ENCODE data around the gene IL17B.

The IL17B gene

DNA sequence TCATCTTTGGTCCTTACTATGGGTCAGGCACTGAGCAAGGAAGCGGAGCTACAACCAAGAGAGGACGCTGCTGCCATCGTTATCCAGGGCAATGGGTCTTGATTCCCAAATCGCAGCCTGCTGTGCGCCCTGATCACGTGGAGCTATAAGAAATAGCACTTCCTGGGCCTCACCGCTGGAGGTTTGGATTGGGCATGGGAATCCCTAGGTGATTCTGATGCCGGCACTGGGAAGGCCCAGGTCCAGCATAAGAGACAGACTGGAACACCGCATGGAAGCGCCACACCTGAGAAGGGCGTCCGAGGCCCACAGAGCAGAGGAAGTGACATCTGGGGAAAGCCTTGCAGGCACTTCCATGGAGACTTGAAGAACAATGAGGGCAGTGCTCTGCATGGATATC, 3.0 kb downstream of the IL17B start:
- DNase-seq: no peak

DNA sequence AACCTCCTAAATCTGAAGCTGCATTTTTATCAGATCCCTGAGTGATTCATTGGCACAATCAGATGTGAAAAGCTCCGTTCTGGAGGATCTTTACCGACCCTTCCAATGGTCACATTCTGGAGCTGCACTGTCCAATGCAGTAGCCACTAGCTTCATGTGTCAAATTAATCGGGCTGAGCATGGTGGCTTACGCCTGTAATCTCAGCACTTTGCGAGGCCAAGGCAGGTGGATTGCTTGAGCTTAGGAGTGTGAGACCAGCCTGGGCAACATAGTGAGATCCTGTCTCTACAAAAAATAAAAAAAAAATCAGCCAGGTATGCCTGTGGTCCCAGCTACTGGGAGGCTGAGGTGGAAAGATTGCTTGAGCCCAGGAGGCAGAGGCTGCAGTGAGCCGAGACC, 3.7 kb downstream of the IL17B start:
- no peak for DNase-seq

DNA sequence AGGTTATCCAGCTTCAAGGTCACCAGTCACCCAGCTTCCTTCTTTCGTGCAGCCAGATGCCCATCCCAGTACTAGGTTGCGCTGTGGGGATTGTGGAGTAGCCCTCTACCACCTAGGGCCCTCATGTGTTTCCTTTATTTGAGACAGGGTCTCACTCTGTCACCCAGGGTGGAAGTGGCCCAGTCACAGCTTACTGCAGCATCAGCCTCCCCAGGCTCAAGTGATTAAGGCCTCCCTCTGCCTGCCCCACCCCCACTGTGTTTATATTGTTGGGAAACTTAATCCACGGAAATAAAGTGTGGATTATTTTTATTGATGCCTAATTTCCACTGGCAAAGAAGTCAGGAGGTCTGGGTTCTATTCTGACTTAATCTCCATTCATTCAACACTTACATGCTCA, 4.3 kb downstream of the IL17B start:
- no peak for DNase-seq

DNA sequence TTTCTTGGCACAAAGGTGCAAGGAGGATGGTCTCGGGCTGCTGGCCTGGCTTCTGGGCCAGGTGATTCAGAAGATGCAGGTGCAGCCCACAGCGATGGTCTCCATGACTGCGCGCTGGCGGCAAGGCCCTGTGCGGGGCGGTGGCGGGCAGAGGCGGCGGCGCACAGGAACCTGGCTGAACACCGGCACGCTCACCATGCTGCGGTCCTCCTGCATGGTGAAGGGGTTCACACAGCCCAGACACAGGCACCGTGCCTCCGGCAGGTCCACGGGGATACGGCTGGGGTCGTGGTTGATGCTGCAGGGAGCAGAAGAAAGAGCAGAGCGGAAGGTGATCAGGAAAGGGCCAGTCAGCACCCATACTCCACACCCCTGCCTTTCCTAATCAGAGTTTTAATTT, 4.8 kb downstream of the IL17B start:
- DNase-seq: no peak

DNA sequence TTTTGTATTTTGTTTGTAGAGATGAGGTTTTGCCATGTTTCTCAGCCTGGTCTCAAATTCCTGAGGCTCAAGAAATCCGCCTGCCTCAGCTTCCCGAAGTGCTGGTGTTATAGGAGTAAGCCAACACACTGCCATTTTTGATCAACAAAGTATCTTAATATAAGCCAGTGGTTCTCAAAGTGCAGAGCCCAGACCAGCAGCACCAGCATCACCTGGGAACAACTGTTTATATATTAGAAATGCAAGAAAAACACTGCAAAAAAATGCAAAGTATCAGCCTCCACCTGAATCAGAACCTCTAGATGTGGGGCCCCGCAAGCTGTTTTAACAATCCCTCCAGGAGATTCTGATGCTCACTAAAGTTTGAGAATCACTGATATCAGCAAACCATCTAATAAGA, 6.2 kb downstream of the IL17B start:
- DNase-seq: no peak

DNA sequence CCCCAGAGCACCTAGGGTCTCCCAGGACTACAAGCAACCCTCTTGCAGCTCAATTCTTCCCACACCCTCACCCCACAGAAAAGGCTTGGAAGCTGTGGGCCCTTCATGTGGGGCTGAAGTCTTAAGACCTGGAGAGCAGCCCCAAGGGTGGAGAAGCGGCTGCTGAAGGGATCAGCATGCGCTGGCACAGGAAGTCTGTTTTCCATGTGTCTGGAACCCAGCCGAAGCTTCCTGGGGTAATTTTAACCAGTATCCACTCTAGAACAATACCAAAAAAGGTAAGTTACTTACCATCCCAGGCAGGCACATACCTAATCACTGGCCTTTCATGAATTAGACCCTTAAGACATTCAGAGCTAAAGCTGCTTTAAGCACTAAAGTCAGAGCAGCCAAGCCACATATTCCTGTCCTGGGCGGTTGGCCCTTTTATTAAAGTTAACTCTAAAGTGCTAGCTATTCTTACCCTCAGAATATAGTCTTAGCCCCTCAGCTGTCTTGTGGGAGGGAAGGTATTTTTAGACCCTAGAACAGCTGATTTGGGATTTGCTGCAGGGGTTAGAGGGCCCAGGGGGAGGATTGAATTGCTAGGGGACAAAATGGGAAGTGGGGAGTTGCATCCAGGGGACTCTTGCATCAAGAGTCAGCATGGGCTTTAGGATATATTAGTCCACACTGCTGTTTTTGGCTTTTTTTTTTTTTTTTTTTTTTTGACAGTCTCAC, 6.9 kb downstream of the IL17B start:
- DNase-seq: no peak

DNA sequence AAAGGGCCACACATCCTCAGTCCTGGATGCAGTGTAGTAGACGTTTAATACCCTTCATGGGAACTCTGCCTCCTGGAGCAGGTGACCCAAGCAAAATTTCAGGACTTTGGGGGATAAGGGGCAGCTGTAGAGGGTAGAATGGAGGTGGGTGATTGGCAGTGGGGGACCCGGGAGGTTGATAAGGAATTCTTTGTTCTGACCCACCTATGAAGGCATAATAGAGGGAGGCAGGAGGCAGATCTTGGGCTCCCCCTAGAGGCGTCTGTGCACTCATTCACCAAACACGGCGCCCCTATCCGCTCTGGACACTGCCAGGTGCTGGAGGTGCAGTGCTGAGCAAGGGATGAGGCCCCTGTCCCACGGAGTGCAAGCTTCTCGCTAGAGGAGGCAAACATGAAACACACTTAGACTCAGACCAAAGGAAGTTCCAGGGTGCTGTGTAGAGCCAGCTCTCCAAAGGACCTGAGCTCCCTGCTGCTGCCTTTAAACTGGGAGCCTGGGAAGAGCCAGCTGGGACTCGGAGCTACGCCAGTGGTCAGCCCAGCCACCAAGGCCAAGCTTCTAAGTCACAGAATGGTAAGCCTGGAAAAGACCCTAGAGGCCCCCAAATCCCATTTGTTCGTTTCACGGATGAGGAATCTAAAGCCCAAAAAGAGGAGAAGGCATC, 7.7 kb downstream of the IL17B start:
- peak; percentile 80 for DNase-seq

DNA sequence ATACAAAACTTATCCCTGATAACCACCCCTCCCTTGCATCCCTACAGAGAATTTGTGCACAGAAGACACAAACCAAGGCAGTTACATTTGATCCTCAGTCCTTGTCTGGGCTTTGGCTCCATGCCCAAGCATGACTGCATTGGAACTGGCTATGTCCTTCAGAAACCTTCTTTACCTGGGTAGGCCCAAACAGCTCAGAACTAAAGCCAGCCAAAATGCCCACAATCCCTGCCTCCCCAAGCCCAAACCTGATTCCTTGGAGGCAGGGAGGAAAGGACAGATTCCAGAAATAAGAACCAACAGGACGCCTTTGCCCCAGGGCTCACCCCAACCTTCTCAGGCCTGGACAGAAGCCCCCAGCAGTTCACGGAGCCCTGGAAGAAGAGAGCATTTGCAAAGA, 8.2 kb downstream of the IL17B start:
- DNase-seq: no peak

DNA sequence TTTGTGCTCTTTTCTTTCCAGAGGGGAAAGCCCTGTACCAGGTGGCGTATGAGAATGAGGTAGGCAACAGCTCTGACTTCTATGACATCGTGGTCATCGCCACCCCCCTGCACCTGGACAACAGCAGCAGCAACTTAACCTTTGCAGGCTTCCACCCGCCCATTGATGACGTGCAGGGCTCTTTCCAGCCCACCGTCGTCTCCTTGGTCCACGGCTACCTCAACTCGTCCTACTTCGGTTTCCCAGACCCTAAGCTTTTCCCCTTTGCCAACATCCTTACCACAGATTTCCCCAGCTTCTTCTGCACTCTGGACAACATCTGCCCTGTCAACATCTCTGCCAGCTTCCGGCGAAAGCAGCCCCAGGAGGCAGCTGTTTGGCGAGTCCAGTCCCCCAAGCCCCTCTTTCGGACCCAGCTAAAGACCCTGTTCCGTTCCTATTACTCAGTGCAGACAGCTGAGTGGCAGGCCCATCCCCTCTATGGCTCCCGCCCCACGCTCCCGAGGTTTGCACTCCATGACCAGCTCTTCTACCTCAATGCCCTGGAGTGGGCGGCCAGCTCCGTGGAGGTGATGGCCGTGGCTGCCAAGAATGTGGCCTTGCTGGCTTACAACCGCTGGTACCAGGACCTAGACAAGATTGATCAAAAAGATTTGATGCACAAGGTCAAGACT, 11.0 kb downstream of the IL17B start:
- DNase-seq: no peak

DNA sequence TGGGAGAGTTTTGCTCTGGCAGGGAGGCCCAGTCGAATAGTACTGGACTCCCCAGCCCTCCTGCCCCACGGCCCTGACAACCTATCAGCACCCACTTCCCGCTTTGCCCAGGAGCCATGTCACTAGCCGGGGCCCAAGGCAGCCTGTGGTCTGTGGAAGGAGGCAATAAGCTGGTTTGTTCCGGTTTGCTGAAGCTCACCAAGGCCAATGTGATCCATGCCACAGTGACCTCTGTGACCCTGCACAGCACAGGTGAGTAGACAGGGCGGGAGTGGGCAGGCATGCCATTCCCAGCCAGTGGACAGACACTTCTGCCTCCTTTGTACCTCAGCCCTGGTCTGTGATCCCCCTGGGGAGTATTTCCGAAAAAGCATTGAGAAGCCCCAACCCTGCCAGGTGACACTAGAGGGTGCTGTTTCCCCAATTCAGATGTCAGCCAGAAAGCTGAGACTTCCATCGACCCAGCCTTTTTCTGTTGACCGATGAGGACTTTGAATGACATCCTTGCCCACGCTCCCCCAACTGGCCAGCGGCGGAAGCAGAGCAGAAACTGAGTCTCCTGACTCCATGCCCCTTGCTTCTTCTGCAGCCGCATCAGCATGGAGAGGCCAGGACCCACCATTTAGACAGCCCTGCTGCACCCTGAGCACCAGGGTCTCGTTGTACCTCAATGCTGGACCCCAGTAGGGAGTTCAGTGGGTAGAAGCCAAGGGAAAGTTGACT, 11.7 kb downstream of the IL17B start:
- DNase-seq: peak; percentile 75

DNA sequence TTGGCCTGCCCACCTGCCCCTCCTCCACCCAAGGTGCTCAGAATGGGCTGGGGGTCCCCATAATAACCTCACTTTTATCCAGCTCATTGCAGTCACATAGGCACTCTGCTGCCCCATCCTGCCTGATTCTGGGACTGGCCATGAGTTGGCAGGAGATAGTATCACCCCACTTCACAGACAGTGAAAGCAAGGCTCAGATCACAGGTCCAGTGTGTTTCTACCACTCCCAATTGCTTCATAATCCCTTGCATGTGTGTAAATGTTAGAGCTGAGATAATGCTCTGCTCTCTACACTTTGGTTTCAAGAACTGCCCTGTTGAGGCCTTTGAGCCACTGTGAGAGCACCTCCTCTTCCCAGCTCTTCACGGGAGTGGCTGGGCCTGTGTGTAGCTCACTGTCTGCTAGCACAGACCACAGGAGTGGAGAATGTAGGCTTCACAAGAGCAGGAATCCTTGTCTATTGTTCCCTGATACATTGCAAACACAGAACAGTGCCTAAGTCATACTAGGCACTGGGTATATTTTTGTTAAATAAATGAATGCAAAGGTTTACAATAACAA, 12.8 kb downstream of the IL17B start:
- no peak for DNase-seq

DNA sequence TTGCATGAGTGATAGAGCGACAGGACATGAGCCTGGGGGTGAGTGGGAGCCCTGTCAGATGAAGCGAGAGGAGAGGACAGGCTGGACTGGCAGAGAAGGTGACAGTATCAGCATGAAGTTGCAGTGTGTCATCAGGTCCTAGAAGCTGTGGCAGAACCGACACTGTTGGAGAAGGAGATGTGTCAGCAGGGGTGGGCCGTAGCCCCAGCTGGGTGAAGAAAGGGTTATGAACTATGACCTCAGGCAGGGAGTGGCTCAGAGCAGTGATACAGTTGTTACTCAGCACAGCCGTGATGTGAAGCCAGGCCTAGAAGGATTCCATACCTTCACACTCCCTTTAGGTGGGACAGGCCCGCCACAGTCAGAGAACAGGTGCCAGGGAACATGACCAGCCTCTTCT, 13.7 kb downstream of the IL17B start:
- DNase-seq: no peak

DNA sequence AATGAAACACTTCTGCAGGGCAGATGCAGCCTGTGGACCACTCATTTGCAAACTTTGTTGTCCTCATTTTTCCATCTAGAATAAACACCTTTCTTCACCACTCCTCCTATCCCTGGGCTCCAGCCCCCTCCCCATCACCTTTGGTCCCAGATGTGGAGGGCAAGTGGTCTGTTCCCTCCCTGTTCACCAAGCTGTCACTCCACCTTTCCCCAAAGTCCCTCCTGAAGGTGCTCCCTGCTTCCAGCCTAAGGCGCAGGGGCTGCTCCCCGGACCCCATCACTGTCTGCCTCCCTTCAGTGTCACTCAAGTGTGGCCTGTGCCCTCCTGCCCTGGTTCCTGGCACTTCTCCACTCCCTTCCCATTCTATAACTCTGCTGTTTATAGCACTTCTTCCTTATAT, 14.4 kb downstream of the IL17B start:
- DNase-seq: no peak

DNA sequence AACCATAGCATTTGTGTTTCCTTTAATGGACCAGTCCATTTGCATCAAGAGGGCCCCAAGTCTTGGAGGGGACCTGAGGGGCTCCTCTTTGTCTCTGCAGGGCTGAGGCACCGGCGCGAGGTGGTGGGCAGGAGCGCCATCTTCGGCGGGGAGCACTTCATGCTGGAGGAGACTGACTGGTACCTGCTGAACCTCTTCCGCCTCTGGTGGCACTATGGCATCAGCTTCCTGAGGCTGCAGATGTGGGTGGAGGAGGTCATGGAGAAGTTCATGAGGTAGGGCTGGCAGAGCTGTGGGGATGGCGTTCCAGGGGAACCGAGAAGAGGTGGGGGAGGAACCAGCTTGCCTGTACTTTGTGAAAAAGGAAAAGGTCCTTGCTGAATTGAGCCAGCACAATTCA, 15.2 kb downstream of the IL17B start:
- DNase-seq: no peak

DNA sequence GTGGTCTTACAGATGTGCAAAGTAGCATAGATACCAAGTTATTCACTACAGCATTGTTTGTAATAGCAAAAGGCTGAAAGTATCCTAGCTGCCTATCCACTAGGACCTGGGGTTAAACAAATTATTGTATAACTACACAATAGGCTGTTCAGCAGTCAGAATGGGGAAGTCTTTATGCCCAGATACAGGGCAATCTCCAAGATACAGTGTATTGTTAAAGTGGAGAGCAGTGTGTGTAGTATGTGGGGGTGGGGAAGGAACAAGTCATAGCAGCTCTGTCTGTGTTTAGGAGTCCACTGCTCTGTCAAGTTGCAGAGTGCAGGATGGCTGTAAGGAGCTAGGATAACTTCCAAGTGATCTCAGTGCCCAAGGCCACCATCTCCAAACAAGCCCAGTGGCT, 15.7 kb downstream of the IL17B start:
- DNase-seq: no peak

DNA sequence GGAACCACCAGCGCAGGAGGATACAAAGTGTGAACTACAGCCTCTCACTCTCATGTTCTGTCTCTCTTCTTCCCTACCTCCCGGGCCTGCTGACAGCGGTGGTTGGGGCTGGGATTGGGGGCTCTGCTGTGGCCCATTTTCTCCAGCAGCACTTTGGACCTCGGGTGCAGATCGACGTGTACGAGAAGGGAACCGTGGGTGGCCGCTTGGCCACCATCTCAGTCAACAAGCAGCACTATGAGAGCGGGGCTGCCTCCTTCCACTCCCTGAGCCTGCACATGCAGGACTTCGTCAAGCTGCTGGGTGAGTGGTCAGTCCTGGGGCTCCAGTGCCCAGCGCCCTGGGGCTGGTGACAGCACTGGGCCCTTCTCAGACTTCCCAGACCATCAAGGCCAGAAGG, 16.6 kb downstream of the IL17B start:
- no peak for DNase-seq

DNA sequence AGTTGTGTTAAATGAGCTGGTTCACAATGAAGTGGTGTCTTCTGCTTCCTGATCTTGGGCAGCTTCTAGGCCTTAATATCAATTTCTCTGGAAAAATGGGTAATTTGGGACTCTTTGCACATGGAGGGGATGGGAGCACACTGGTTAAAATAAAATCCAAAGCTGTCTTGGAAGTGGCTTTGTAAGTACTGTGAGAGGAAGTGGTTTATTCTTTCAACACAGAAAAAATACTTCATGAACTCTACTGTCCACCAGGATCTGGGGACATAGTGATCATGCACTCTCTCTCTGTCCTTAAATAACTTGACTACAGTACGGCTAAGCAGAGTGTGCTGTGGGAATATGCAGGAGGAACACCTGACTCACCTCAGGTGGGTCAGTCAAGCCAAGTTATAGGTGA, 18.8 kb downstream of the IL17B start:
- DNase-seq: no peak

DNA sequence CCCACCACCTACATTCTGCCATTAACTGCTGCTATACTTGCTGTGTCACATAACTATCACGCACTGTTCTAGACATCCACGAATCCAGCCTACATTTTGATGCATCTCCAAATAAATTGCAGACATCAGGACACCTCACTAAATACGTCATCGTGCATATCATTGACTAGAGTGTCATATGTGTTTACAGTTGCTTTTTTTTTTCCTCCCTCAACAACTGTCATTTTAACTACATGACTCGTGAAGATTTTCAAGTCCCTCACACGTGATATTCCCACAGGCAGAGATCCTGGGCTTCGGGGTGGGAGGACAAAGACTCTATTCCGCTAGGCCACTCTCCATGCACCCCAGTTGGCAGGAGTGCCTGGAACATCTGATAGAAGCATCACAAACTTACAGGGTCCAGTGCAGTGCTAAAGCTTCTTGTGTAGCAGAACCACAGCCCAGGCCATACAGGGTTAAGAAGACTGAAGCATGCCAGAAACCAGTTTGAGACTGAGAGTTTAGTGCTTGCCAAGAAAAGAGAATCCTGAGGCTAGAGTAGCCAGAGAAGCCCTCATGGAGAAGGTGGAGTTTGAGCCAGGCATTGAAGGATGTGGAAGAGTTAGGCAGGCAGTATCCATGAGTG, 20.1 kb downstream of the IL17B start:
- no peak for DNase-seq

DNA sequence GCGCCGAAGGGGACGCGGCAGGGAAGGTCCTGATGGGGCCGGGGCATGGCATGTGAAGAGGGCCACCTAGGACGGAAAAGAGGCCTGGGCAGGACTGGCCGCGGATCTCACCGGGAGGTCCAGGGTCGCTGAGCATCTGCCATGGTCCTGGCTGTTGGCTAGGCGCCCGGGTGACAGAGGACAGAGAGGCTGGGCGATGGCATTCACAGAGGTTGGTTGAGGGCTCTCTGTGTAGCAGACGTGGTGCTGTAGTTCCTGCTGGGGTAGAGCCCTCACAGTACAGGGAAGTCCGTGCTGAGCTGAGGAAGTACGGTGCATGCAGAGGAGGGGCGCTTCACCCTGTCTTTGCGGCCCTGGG, 20.8 kb downstream of the IL17B start:
- DNase-seq: peak; percentile 63

DNA sequence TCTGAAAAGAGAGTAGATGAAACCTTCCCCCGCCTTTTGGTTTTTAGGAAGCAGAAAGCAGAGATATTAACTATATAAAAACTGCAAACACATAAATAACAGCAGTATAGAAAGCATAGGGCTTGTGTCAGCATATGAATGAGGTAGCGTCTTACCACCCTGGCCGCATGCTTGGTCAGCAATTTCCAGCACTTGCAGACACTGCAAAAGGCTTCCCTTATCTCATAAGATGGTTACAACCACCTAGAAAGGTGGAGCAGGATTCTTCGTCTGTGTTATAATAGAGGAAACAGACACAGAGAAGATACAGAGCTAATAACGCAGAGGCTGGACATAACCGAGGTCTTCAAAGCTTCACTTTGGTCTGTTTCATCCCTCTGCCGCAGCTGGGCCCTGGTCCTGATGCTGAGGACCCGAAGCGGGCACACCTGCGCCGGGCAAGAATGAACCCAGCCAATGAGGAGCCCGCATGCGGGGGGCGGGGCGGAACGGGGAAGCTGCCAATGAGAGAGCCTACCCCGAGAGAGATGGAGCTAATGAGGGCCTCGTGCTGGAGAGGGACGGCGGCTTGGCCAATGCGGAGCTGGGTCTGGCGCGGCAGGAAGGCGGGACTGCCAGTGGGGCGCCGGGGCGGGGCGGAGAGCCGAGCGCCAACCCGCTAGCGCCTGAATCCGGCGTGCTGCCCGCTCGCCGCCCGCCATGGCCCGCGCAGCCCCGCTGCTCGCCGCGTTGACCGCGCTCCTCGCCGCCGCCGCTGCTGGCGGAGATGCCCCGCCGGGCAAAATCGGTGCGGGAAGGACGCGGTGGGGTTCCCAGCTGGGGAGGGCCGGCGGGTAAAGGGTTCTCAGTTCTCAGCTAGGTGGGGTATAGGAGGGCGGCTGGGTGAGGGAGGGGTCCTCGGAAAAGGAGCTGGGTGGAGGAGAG, 21.5 kb downstream of the IL17B start, which contains the start of gene PCYOX1L:
Gene PCYOX1L, plus strand, starts transcription at position 677 of the 924 bp plus-strand sequence. Its CDS starts 23 bp downstream, at position 700.
- DNase-seq: peak; percentile 94

DNA sequence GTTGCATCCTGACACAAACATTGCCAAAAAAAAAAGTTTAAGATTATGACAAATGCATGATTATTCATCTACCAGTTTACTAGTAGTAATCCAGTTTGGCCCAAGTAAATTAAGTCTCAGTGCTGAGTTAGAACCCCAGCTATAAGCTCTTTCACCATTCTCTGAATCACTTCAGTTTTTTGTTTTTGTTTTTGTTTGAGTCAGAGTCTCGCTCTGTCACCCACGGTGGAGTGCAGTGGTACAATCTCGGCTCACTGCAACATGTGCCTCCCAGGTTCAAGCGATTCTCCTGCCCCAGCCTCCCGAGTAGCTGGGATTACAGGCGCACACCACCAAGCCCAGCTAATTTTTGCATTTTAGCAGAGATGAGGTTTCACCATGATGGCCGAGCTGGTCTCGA, 22.7 kb downstream of the IL17B start:
- no peak for DNase-seq

DNA sequence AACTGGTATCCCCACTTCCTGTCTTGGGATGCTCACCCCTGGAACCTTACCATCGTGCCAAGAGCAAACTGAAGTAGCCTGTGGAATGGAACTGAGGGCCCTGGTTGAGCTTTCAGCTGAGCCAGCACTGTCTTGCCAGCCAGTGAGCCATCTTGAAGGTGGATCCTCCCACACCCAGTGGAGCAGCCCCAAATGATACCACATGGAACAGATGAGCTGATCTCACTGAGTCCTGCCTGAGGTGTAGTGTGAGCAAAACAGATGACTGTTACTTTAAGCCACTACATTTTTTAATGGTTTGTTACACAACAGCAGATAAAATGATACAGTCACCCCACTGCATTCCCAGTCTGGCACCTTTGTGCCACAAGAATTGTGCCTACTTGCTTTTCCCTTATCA, 23.4 kb downstream of the IL17B start:
- no peak for DNase-seq

All from RPMI8226 (cell line).